PC-9 (cell line): Measurements from ENCODE around the gene HBG2.

ENCODE experiments used
- EZH2 ChIP-seq: fragments of 200-600 bp; sonication (generic); IDR thresholded peaks from 2 replicates; pipeline ENCODE4 v1.8.0; 2017; ENCODE audit warnings: antibody characterized with exemption, low read depth
- TF ChIP-seq, protein P1 (sequence below): fragments of 200-600 bp; sonication (generic); conservative IDR thresholded peaks from 2 replicates; pipeline ENCODE4 v1.6.1; 2017; ENCODE audit warnings: mixed run types, antibody characterized with exemption, mild to moderate bottlenecking, moderate library complexity

DNA sequence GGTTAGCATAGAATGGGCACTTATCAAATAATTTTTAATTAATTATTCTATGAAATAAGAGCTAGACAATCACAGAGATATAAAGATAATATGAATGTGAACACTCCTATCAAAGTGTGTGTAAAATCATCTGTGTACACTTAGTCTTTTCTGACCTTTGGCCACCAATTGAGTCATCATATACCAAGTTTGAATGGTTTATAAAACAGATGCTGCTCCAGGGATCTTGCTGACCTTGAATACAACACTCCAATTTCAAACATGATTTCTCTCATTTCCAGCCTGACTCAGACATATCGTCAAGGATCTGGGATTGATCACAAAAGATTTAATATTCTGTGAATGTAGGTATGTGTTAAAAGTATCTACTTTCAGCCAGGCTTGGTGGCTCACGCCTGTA lies 51.2 kb downstream of the HBG2 start:
- no peak for TF ChIP-seq EZH2
- TF ChIP-seq, protein P1, sequence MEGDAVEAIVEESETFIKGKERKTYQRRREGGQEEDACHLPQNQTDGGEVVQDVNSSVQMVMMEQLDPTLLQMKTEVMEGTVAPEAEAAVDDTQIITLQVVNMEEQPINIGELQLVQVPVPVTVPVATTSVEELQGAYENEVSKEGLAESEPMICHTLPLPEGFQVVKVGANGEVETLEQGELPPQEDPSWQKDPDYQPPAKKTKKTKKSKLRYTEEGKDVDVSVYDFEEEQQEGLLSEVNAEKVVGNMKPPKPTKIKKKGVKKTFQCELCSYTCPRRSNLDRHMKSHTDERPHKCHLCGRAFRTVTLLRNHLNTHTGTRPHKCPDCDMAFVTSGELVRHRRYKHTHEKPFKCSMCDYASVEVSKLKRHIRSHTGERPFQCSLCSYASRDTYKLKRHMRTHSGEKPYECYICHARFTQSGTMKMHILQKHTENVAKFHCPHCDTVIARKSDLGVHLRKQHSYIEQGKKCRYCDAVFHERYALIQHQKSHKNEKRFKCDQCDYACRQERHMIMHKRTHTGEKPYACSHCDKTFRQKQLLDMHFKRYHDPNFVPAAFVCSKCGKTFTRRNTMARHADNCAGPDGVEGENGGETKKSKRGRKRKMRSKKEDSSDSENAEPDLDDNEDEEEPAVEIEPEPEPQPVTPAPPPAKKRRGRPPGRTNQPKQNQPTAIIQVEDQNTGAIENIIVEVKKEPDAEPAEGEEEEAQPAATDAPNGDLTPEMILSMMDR, result no peak
